Measurements from ENCODE around the gene NUP50. TPM values are rescaled to one million over a fixed set of nuclear protein-coding genes. Genes with fewer than 3 reads are reported as not detected.

NUP50 gene
- total and polyA plus RNA-seq, 2 of the 13 experiments (the other 11 are each of a cell fraction or from before 2014, with no cell fraction given) = 14.2 to 52.4 TPM

GRCh38 chr22:45198463-45198795 lies 34.7 kb downstream of the NUP50 start (continued):
- no peak for TF ChIP-seq CC2D1A (CRISPR knock-in tag; IDR thresholded peaks at IDR 0.05)

- TF ChIP-seq CBX5 (CRISPR knock-in tag; IDR thresholded peaks at IDR 0.05; ENCODE audit: borderline replicate concordance) (no peak), ZNF337 (CRISPR knock-in tag; IDR thresholded peaks at IDR 0.05; ENCODE audit: borderline replicate concordance, low read depth) (no peak)
- H3K4me2 ChIP-seq (ENCODE audit: low read depth, low read length) = no peak overlapping the region
- in situ Hi-C loops (cut with HindIII; ENCODE audit: extremely low pct_ligation_motif_present, low pct_unique_long_range_greater_than_20kb) = no loop called here
- H3K36me3 ChIP-seq (replicated peaks in 1 of 2; ENCODE audit: control insufficient read depth in 1 of 2, insufficient read depth in 2 of 2, low read length in 2 of 2) = peaks cover 15 to 42% of the 10 kb centered on the region in 2 experiments
- H3K4me1 ChIP-seq (ENCODE audit: insufficient read depth, low read length) = no peaks in the 10 kb centered on the region
- DNase-seq (ENCODE audit: low spot score) = no peak
- no peaks in the 10 kb centered on the region; the same call in 1 of the 2 replicates for H4K20me1 ChIP-seq (ENCODE audit: insufficient read depth, low read length)
- H3K27ac ChIP-seq (ENCODE audit: extremely low read length, insufficient read depth, low read length) = no peak overlapping the region
- H3K79me2 ChIP-seq (ENCODE audit: insufficient read depth, low read length) = no peaks in the 10 kb centered on the region
- WGBS (ENCODE audit: low lambda C conversion rate) = 98% methylated on average over 15 of the region's 16 CpGs
- intact Hi-C loops (cut with micrococcal nuclease; ENCODE audit: unreplicated experiment) = loop anchor here (10.0 kb wide), 1 partner anchor 95 kb away; no protein-coding TSS in a partner anchor
- H3K9me3 ChIP-seq (ENCODE audit: low read length) = no peaks in the 10 kb centered on the region
- no peak overlapping the region for H2AFZ ChIP-seq (ENCODE audit: low read length)
- H3K4me3 ChIP-seq (replicated peaks in 1 of 3; ENCODE audit: insufficient read depth in 1 of 3, low read depth in 2 of 3, low read length in 3 of 3) = no peak overlapping the region
- ChIA-PET POLR2A (no interaction called here), CTCF (ENCODE audit: low intra/inter-chr PET ratio, low total read pairs) (no interaction called here)
- H3K9ac ChIP-seq (ENCODE audit: insufficient read depth, low read depth, low read length) = no peak overlapping the region
- BruUV-seq (replicated peaks) = no TSS peak
- ATAC-seq = no peak
- no peak for FAIRE-seq
- H3K27me3 ChIP-seq (ENCODE audit: control insufficient read depth in 1 of 2, insufficient read depth in 2 of 2, low read length in 2 of 2) = no peaks in the 10 kb centered on the region
Observed at GRCh38 chr22:45199723-45200122, 36.0 kb downstream of the NUP50 start.

- Histone ChIP-seq H3K4me3 (replicated peaks in 1 of 3; ENCODE audit: insufficient read depth in 1 of 3, low read depth in 2 of 3, low read length in 3 of 3) (no peak overlapping the region), H3K4me2 (ENCODE audit: low read depth, low read length) (no peak overlapping the region), H3K79me2 (ENCODE audit: insufficient read depth, low read length) (no peaks in the 10 kb centered on the region), H3K9me3 (ENCODE audit: low read length) (no peaks in the 10 kb centered on the region), H3K9ac (ENCODE audit: insufficient read depth, low read depth, low read length) (no peak overlapping the region), H3K36me3 (replicated peaks in 1 of 2; ENCODE audit: control insufficient read depth in 1 of 2, insufficient read depth in 2 of 2, low read length in 2 of 2) (peaks cover 16 to 42% of the 10 kb centered on the region in 2 experiments), H3K4me1 (ENCODE audit: insufficient read depth, low read length) (no peaks in the 10 kb centered on the region), H2AFZ (ENCODE audit: low read length) (no peak overlapping the region), H3K27ac (ENCODE audit: extremely low read length, insufficient read depth, low read length) (no peak overlapping the region), H4K20me1 (ENCODE audit: insufficient read depth, low read length) (no peaks in the 10 kb centered on the region; the same call in 1 of the 2 replicates), H3K27me3 (ENCODE audit: control insufficient read depth in 1 of 2, insufficient read depth in 2 of 2, low read length in 2 of 2) (no peaks in the 10 kb centered on the region)
- DNase-seq (ENCODE audit: low spot score) = no peak
- in situ Hi-C loops (cut with HindIII; ENCODE audit: extremely low pct_ligation_motif_present, low pct_unique_long_range_greater_than_20kb) = no loop called here
- POLR2A ChIA-PET = no interaction called here
- CTCF ChIA-PET (ENCODE audit: low intra/inter-chr PET ratio, low total read pairs) = no interaction called here
- BruUV-seq (replicated peaks) = no TSS peak
- no peak for FAIRE-seq
- ATAC-seq = no peak
- WGBS (ENCODE audit: low lambda C conversion rate) = 100% methylated on average over 3 of the region's 9 CpGs
- TF ChIP-seq KDM5A (IDR thresholded peaks at IDR 0.05; ENCODE audit: borderline replicate concordance, low read length) = no peak
- intact Hi-C loops (cut with micrococcal nuclease; ENCODE audit: unreplicated experiment) = no loop called here
Observed at GRCh38 chr22:45200230-45200629, 36.5 kb downstream of the NUP50 start.
